ENCODE results near the gene GIPR.
A peak's percentile ranks its signal among the peaks of the same experiment; 100 is the strongest.
"Not testable (repeated sequence)": the region's sequence is repeated elsewhere in the genome, so short reads cannot be mapped to it uniquely, and the experiment has no call there.

GIPR gene

GRCh38 chr19:45645068-45645630 is 22.9 kb upstream of the GIPR start:
- no peak for DNase-seq (ENCODE audit: low read depth in 2 of 3, low spot score in 2 of 3)

GRCh38 chr19:45645631-45646344 is 22.2 kb upstream of the GIPR start:
- peak; percentile 53 to 66 (median 57) for DNase-seq (ENCODE audit: low read depth in 2 of 3, low spot score in 2 of 3)

GRCh38 chr19:45646345-45646698 is 21.7 kb upstream of the GIPR start:
- DNase-seq (ENCODE audit: low read depth in 2 of 3, low spot score in 2 of 3), result no peak

- DNase-seq (ENCODE audit: low read depth in 2 of 3, low spot score in 2 of 3), result no peak
Measured at GRCh38 chr19:45650722-45651121, 17.3 kb upstream of the GIPR start.

- no peak for DNase-seq (ENCODE audit: low read depth in 2 of 3, low spot score in 2 of 3)
Measured at GRCh38 chr19:45653634-45654033, 14.4 kb upstream of the GIPR start.

- no peak for DNase-seq (ENCODE audit: low read depth in 2 of 3, low spot score in 2 of 3)
Measured at GRCh38 chr19:45655073-45655472, 12.9 kb upstream of the GIPR start.

- no peak for DNase-seq (ENCODE audit: low read depth in 2 of 3, low spot score in 2 of 3)
Measured at GRCh38 chr19:45657520-45658167, 10.4 kb upstream of the GIPR start.

- no peak for DNase-seq (ENCODE audit: low read depth in 2 of 3, low spot score in 2 of 3)
Measured at GRCh38 chr19:45659096-45659729, 8.8 kb upstream of the GIPR start.

GRCh38 chr19:45660636-45661035 is 7.4 kb upstream of the GIPR start:
- DNase-seq (ENCODE audit: low read depth in 2 of 3, low spot score in 2 of 3), result no peak

- no peak for DNase-seq (ENCODE audit: low read depth in 2 of 3, low spot score in 2 of 3)
Measured at GRCh38 chr19:45663800-45664199, 4.2 kb upstream of the GIPR start.

GRCh38 chr19:45664575-45664974 is 3.4 kb upstream of the GIPR start:
- DNase-seq (ENCODE audit: low read depth in 2 of 3, low spot score in 2 of 3), result no peak

GRCh38 chr19:45668342-45668871 is 386 bp downstream of the GIPR start:
- no peak for DNase-seq (ENCODE audit: low read depth in 2 of 3, low spot score in 2 of 3)

GRCh38 chr19:45670670-45671453 is 2.8 kb downstream of the GIPR start:
- peak; percentile 50 to 75 (median 54) for DNase-seq (ENCODE audit: low read depth in 2 of 3, low spot score in 2 of 3)

- no peak for DNase-seq (ENCODE audit: low read depth in 2 of 3, low spot score in 2 of 3)
Measured at GRCh38 chr19:45674946-45675345, 6.9 kb downstream of the GIPR start.

GRCh38 chr19:45676851-45677263 is 8.8 kb downstream of the GIPR start:
- DNase-seq (ENCODE audit: low read depth in 2 of 3, low spot score in 2 of 3), result peak; percentile 10 to 33 (median 27)

GRCh38 chr19:45677351-45678230 is 9.6 kb downstream of the GIPR start:
- peak; percentile 54 to 84 (median 65) for DNase-seq (ENCODE audit: low read depth in 2 of 3, low spot score in 2 of 3)

- DNase-seq (ENCODE audit: low read depth in 2 of 3, low spot score in 2 of 3), result peak; percentile 70 to 79 (median 77)
Measured at GRCh38 chr19:45681391-45682015, 13.5 kb downstream of the GIPR start.

GRCh38 chr19:45682117-45682516 is 14.1 kb downstream of the GIPR start:
- DNase-seq (ENCODE audit: low read depth in 2 of 3, low spot score in 2 of 3), result no peak

- no peak for DNase-seq (ENCODE audit: low read depth in 2 of 3, low spot score in 2 of 3)
Measured at GRCh38 chr19:45682908-45683307, 14.9 kb downstream of the GIPR start.

- not testable (repeated sequence) for DNase-seq (ENCODE audit: low read depth in 2 of 3, low spot score in 2 of 3)
Measured at GRCh38 chr19:45685045-45685444, 17.0 kb downstream of the GIPR start.
